ENCODE results near the gene PDE4D.

DNA sequence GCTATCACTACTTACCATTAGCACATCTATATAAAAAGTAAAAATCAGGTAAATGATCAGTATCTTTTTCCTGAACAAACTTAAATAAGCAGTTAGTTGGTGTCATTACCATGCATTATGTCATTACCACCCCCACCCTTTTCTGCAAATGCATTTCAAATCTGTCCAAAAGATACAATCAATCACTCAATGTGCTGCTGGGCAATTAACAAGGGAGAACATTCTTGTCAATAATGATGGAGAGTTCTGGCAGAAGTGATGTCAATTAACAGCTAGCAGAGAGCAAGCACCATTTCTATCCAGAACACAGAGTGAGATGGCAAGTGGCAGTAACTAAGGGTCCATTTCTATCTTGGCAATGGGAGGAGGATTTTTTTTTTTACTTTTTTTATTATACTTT, 3.5 kb upstream of the PDE4D start:
- TF ChIP-seq CTCF (conservative IDR thresholded peaks at IDR 0.05; ENCODE audit: low read length) (no peak), EZH2phosphoT487 (IDR thresholded peaks at IDR 0.05; ENCODE audit: borderline replicate concordance, low read depth, low read length) (no peak)
